HepG2 (cell line): Measurements from ENCODE around the gene CDK11A. TPM values are rescaled to one million over a fixed set of nuclear protein-coding genes. Genes with fewer than 3 reads are reported as not detected.

Experiments used
- AKNA ChIP-seq: sonication (generic); formaldehyde crosslinking; IDR thresholded peaks from 2 replicates; pipeline ENCODE4 v1.4.0; 2020; ENCODE audit warnings: missing genetic modification reagents, borderline replicate concordance
- CHCHD3 ChIP-seq: sonication (generic); formaldehyde crosslinking; IDR thresholded peaks from 2 replicates; pipeline ENCODE4 v1.8.0; 2022; ENCODE audit warnings: mild to moderate bottlenecking, missing genetic modification reagents, moderate library complexity
- ELF3 ChIP-seq: IDR thresholded peaks from 2 replicates; pipeline ENCODE4 v1.6.1; 2016; ENCODE audit warnings: missing genetic modification reagents, missing compliant biosample characterization
- EZH2 ChIP-seq: conservative IDR thresholded peaks from 2 replicates; pipeline ENCODE4 v1.6.1; 2012; ENCODE audit warnings: mild to moderate bottlenecking, low read depth, low read length, moderate library complexity
- KDM5B ChIP-seq: sonication (generic); formaldehyde crosslinking; IDR thresholded peaks from 2 replicates; pipeline ENCODE4 v1.4.0; 2020; ENCODE audit warnings: missing genetic modification reagents, mild to moderate bottlenecking, borderline replicate concordance
- MEF2D ChIP-seq: sonication (generic); formaldehyde crosslinking; IDR thresholded peaks from 2 replicates; pipeline ENCODE4 v1.5.1; 2020; ENCODE audit warnings: mild to moderate bottlenecking, missing genetic modification reagents
- NCOR1 ChIP-seq: fragments of 200-600 bp; sonication (generic); IDR thresholded peaks from 2 replicates; pipeline ENCODE4 v1.7.0; 2017; ENCODE audit warnings: antibody characterized with exemption, low read length, borderline replicate concordance
- RAD21 ChIP-seq: fragments of 450-650 bp; formaldehyde crosslinking; IDR thresholded peaks from 2 replicates; pipeline ENCODE4 v1.5.0; 2020; ENCODE audit warnings: mild to moderate bottlenecking
- RARG ChIP-seq: sonication (generic); formaldehyde crosslinking; IDR thresholded peaks from 2 replicates; pipeline ENCODE4 v1.4.0; 2020; ENCODE audit warnings: low read depth, mild to moderate bottlenecking, missing genetic modification reagents
- RFX3 ChIP-seq: IDR thresholded peaks from 2 replicates; pipeline ENCODE4 v1.6.1; 2016; ENCODE audit warnings: missing biosample characterization, missing genetic modification reagents
- STAG1 ChIP-seq: sonication (generic); formaldehyde crosslinking; IDR thresholded peaks from 2 replicates; pipeline ENCODE4 v1.4.0; 2020; ENCODE audit warnings: missing genetic modification reagents
- TAF1 ChIP-seq: sonication (generic); formaldehyde crosslinking; IDR thresholded peaks from 2 replicates; pipeline ENCODE4 v1.4.0; 2020; ENCODE audit warnings: missing genetic modification reagents
- TEAD2 ChIP-seq: sonication (generic); formaldehyde crosslinking; IDR thresholded peaks from 2 replicates; pipeline ENCODE4 v1.9.0; 2021; ENCODE audit warnings: missing genetic modification reagents
- ZBTB2 ChIP-seq: sonication (generic); formaldehyde crosslinking; IDR thresholded peaks from 2 replicates; pipeline ENCODE4 v1.8.0; 2022; ENCODE audit warnings: low read depth, missing genetic modification reagents
- ZC3H4 ChIP-seq: sonication (generic); formaldehyde crosslinking; IDR thresholded peaks from 2 replicates; pipeline ENCODE4 v1.4.0; 2020; ENCODE audit warnings: missing genetic modification reagents, borderline replicate concordance
- ZNF564 ChIP-seq: sonication (generic); formaldehyde crosslinking; IDR thresholded peaks from 2 replicates; pipeline ENCODE4 v1.8.1; 2023; ENCODE audit warnings: mild to moderate bottlenecking, missing genetic modification reagents
- polyA plus RNA-seq, 8 experiments: library from polyadenylated mRNA; depleted of rRNA in 3 of 8; stranded (reverse) in 7 of 8; unstranded in 1 of 8; fragments of >200 nt; fragmentation: Illumina TruSeq in 4 of 8; extraction: Trizol in 4 of 8; gene quantifications; 2 replicates each; pipeline versions ENCODE4 v1.2.1 to v1.2.3, GENCODE V29; 2011 to 2016; ENCODE audit warnings: low read depth in 4 of 8, missing spikeins in 1 of 8, mixed read lengths in 1 of 8; ENCODE audit not compliant: insufficient read depth in 1 of 8
- total RNA-seq, 5 experiments: library from RNA; depleted of rRNA; stranded (reverse); fragments of >200 nt; fragmentation: Illumina TruSeq; extraction: Trizol; gene quantifications; 2 replicates each; pipeline ENCODE4 v1.2.3, GENCODE V29; 2016; ENCODE audit warnings: low read depth in 1 of 5
- TF ChIP-seq, protein P1 (sequence below): sonication (generic); formaldehyde crosslinking; IDR thresholded peaks from 2 replicates; pipeline ENCODE4 v1.4.0; 2020; ENCODE audit warnings: missing genetic modification reagents

The CDK11A gene
- total and polyA plus RNA-seq, 2 of the 13 experiments (the other 11 are each of a cell fraction or from before 2014, with no cell fraction given), result 11.2 to 17.9 TPM

GRCh38 chr1:1678581-1679380 is 45.4 kb downstream of the CDK11A start (continued):
- TF ChIP-seq TAF1, result peak; percentile 29; the same call in 1 of the 2 replicates
- TF ChIP-seq, protein P1, sequence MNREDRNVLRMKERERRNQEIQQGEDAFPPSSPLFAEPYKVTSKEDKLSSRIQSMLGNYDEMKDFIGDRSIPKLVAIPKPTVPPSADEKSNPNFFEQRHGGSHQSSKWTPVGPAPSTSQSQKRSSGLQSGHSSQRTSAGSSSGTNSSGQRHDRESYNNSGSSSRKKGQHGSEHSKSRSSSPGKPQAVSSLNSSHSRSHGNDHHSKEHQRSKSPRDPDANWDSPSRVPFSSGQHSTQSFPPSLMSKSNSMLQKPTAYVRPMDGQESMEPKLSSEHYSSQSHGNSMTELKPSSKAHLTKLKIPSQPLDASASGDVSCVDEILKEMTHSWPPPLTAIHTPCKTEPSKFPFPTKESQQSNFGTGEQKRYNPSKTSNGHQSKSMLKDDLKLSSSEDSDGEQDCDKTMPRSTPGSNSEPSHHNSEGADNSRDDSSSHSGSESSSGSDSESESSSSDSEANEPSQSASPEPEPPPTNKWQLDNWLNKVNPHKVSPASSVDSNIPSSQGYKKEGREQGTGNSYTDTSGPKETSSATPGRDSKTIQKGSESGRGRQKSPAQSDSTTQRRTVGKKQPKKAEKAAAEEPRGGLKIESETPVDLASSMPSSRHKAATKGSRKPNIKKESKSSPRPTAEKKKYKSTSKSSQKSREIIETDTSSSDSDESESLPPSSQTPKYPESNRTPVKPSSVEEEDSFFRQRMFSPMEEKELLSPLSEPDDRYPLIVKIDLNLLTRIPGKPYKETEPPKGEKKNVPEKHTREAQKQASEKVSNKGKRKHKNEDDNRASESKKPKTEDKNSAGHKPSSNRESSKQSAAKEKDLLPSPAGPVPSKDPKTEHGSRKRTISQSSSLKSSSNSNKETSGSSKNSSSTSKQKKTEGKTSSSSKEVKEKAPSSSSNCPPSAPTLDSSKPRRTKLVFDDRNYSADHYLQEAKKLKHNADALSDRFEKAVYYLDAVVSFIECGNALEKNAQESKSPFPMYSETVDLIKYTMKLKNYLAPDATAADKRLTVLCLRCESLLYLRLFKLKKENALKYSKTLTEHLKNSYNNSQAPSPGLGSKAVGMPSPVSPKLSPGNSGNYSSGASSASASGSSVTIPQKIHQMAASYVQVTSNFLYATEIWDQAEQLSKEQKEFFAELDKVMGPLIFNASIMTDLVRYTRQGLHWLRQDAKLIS (CRISPR knock-in tag), result no peak
- peak; percentile 27 for TF ChIP-seq STAG1 (CRISPR knock-in tag)
- TF ChIP-seq ZBTB2 (CRISPR knock-in tag), result no peak; the same call in 1 of the 2 replicates
- TF ChIP-seq AKNA, result no peak
- TF ChIP-seq MEF2D, result no peak; the same call in 1 of the 2 replicates
- TF ChIP-seq ELF3, result no peak
- no peak for TF ChIP-seq ZC3H4 (CRISPR knock-in tag)
- TF ChIP-seq RAD21 (CRISPR knock-in tag), result peak; percentile 56
- TF ChIP-seq NCOR1, result peak; percentile 77; the same call in 1 of the 2 replicates
- peak; percentile 70; the same call in 1 of the 2 replicates for TF ChIP-seq ZNF564 (CRISPR knock-in tag)
- TF ChIP-seq CHCHD3 (CRISPR knock-in tag), result no peak
- no peak for TF ChIP-seq EZH2
- peak; percentile 90; the same call in 1 of the 2 replicates for TF ChIP-seq KDM5B (CRISPR knock-in tag)
- no peak for TF ChIP-seq RFX3 (CRISPR knock-in tag)
- no peak for TF ChIP-seq TEAD2 (CRISPR knock-in tag)
- TF ChIP-seq RARG, result no peak
